Measurements from ENCODE around the gene CFAP100. TPM values are rescaled to one million over a fixed set of nuclear protein-coding genes. Genes with fewer than 3 reads are reported as not detected.

Gene CFAP100
- total and polyA plus RNA-seq, 2 of the 4 experiments (the other 2 are of a cell fraction): not detected

DNA sequence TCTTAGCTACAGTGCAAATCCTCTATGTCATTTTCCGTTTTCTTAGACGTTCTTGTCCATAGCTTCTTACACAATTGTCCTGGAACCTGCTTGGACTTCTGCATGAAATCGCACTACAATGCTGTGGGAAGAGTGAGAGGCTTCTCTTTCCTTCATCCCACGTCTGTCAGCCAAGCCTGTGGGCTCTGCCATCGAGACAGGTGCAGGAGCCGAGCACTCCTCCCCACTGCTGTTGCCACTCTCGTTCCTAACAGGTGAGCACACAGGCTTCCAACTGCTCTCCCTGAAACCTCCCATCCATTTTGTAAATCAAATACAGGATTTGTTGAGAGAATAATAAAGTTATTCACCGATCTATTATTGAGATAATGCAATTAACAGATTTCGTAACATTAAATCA lies 57.5 kb downstream of the CFAP100 start:
- peaks cover 7 to 20% of the 10 kb centered on the region in 2 experiments for H3K79me1 ChIP-seq (ENCODE audit: low read depth in 1 of 2, low read length in 2 of 2)
- H3K9ac ChIP-seq (ENCODE audit: low read depth, low read length): no peak overlapping the region
- H3K18ac ChIP-seq (ENCODE audit: low read depth, low read length): no peak overlapping the region
- H2BK15ac ChIP-seq (ENCODE audit: low read depth, low read length): no peak overlapping the region
- in situ Hi-C loops (cut with MboI; ENCODE audit: low sequenced_read_pairs): no loop called here
- H3K9me3 ChIP-seq (ENCODE audit: control insufficient read depth, insufficient read depth, low read length): no peaks in the 10 kb centered on the region
- H3K23ac ChIP-seq (ENCODE audit: low read depth, low read length): no peak overlapping the region
- H3K4ac ChIP-seq (ENCODE audit: low read depth, low read length): no peak overlapping the region
- H3K4me2 ChIP-seq (ENCODE audit: low read depth, low read length): no peak overlapping the region
- H3K14ac ChIP-seq (replicated peaks; ENCODE audit: low read depth, low read length): no peak overlapping the region
- H4K8ac ChIP-seq (ENCODE audit: low read depth in 2 of 2, low read length in 2 of 2): no peak overlapping the region
- H4K91ac ChIP-seq (ENCODE audit: insufficient read depth, low read depth, low read length): no peak overlapping the region
- no peak overlapping the region for H2AFZ ChIP-seq (replicated peaks; ENCODE audit: low read length, poor library complexity)
- ChIA-PET POLR2A (ENCODE audit: unreplicated experiment) (no interaction called here), CTCF (interaction anchor here (0.6 kb wide), 1 partner anchor 1250 kb away, joined by 4 read pairs; no protein-coding TSS in a partner anchor)
- no peaks in the 10 kb centered on the region for H3K27me3 ChIP-seq (ENCODE audit: control insufficient read depth, insufficient read depth, low read length)
- no peak overlapping the region for H4K5ac ChIP-seq (ENCODE audit: low read depth, low read length)
- peaks cover 23% of the 10 kb centered on the region for H3K36me3 ChIP-seq (ENCODE audit: control insufficient read depth, insufficient read depth, low read length)
- TF ChIP-seq NFE2L2 (IDR thresholded peaks at IDR 0.05; ENCODE audit: low read depth, low read length): no peak
- no peak for TF ChIP-seq SMC3 (IDR thresholded peaks at IDR 0.05; ENCODE audit: low read depth, low read length)
- no peak for TF ChIP-seq CEBPB (IDR thresholded peaks at IDR 0.05; ENCODE audit: low read depth, low read length)
- no peak for TF ChIP-seq MXI1 (IDR thresholded peaks at IDR 0.05; ENCODE audit: borderline replicate concordance, low read depth, low read length)
- no peak for TF ChIP-seq MAZ (IDR thresholded peaks at IDR 0.05; ENCODE audit: borderline replicate concordance, low read depth, low read length)
- no peak for TF ChIP-seq RCOR1 (IDR thresholded peaks at IDR 0.05; ENCODE audit: insufficient replicate concordance, low read length)
- TF ChIP-seq RAD21 (IDR thresholded peaks at IDR 0.05; ENCODE audit: low read length): no peak
- TF ChIP-seq, protein P1, sequence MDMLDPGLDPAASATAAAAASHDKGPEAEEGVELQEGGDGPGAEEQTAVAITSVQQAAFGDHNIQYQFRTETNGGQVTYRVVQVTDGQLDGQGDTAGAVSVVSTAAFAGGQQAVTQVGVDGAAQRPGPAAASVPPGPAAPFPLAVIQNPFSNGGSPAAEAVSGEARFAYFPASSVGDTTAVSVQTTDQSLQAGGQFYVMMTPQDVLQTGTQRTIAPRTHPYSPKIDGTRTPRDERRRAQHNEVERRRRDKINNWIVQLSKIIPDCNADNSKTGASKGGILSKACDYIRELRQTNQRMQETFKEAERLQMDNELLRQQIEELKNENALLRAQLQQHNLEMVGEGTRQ (IDR thresholded peaks at IDR 0.05; ENCODE audit: low read depth, low read length): no peak
- no peak for TF ChIP-seq FOS (IDR thresholded peaks at IDR 0.05; ENCODE audit: low read depth, low read length)
- TF ChIP-seq BHLHE40 (IDR thresholded peaks at IDR 0.05; ENCODE audit: low read depth, low read length): no peak
- TF ChIP-seq MAFK (IDR thresholded peaks at IDR 0.05; ENCODE audit: low read depth, low read length): no peak
- no peak for TF ChIP-seq POLR2A (IDR thresholded peaks at IDR 0.05; ENCODE audit: low read depth, low read length)
- TF ChIP-seq, protein P2, sequence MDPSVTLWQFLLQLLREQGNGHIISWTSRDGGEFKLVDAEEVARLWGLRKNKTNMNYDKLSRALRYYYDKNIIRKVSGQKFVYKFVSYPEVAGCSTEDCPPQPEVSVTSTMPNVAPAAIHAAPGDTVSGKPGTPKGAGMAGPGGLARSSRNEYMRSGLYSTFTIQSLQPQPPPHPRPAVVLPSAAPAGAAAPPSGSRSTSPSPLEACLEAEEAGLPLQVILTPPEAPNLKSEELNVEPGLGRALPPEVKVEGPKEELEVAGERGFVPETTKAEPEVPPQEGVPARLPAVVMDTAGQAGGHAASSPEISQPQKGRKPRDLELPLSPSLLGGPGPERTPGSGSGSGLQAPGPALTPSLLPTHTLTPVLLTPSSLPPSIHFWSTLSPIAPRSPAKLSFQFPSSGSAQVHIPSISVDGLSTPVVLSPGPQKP (IDR thresholded peaks at IDR 0.05; ENCODE audit: borderline replicate concordance, low read depth, low read length): no peak
- no peak for TF ChIP-seq RFX5 (IDR thresholded peaks at IDR 0.05; ENCODE audit: low read depth, low read length)
- no peak for TF ChIP-seq CHD1 (IDR thresholded peaks at IDR 0.05; ENCODE audit: low read depth, low read length)
- TF ChIP-seq, protein P3, sequence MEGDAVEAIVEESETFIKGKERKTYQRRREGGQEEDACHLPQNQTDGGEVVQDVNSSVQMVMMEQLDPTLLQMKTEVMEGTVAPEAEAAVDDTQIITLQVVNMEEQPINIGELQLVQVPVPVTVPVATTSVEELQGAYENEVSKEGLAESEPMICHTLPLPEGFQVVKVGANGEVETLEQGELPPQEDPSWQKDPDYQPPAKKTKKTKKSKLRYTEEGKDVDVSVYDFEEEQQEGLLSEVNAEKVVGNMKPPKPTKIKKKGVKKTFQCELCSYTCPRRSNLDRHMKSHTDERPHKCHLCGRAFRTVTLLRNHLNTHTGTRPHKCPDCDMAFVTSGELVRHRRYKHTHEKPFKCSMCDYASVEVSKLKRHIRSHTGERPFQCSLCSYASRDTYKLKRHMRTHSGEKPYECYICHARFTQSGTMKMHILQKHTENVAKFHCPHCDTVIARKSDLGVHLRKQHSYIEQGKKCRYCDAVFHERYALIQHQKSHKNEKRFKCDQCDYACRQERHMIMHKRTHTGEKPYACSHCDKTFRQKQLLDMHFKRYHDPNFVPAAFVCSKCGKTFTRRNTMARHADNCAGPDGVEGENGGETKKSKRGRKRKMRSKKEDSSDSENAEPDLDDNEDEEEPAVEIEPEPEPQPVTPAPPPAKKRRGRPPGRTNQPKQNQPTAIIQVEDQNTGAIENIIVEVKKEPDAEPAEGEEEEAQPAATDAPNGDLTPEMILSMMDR (conservative IDR thresholded peaks at IDR 0.05; ENCODE audit: low read depth, low read length): no peak
- H2BK120ac ChIP-seq (ENCODE audit: low read depth, low read length): no peak overlapping the region
- dilution Hi-C loops (cut with HindIII; ENCODE audit: low sequenced_read_pairs, unreplicated experiment): no loop called here
- DNase-seq (no peak), ATAC-seq (ENCODE audit: low read depth) (no peak)
- H3K4me1 ChIP-seq (ENCODE audit: control insufficient read depth, insufficient read depth, low read length): peaks cover 2% of the 10 kb centered on the region; the same call in 1 of the 2 replicates
- H4K20me1 ChIP-seq (ENCODE audit: insufficient read depth, low read length): peaks cover 17% of the 10 kb centered on the region
- H2BK5ac ChIP-seq (ENCODE audit: low read depth, low read length, poor library complexity, severe bottlenecking): no peak overlapping the region
- BruUV-seq (replicated peaks): no TSS peak
- no peak overlapping the region for H3K56ac ChIP-seq (ENCODE audit: extremely low read depth, insufficient read depth, low read length)
- H2AK5ac ChIP-seq (ENCODE audit: low read depth, low read length): no peak overlapping the region
- H3K4me3 ChIP-seq (ENCODE audit: insufficient read depth, low read depth, low read length): no peak overlapping the region
- H3K27ac ChIP-seq (ENCODE audit: insufficient read depth, low read length): no peak overlapping the region
- intact Hi-C loops (cut with micrococcal nuclease): no loop called here
- H2AK9ac ChIP-seq (replicated peaks; ENCODE audit: low read depth, low read length, poor library complexity): no peak overlapping the region
- H2BK20ac ChIP-seq (ENCODE audit: low read depth, low read length): no peak overlapping the region
- H3K9me1 ChIP-seq (ENCODE audit: insufficient read depth, low read length): peaks cover 7% of the 10 kb centered on the region; the same call in 1 of the 2 replicates
- no CpG with 5 or more reads among the region's 9 CpGs for WGBS, 2 experiments (ENCODE audit: extremely low coverage in 2 of 2, insufficient read length in 1 of 2)
